HEK293T (cell line): ENCODE results near the gene TPRX2.

Experiments
- ARNT ChIP-seq: fragments of 450-650 bp; IDR thresholded peaks from 2 replicates; pipeline ENCODE4 v1.6.1; 2017; ENCODE audit warnings: mild to moderate bottlenecking
- BHLHE40 ChIP-seq: fragments of 450-650 bp; IDR thresholded peaks from 2 replicates; pipeline ENCODE4 v1.6.1; 2016; ENCODE audit warnings: mild to moderate bottlenecking, moderate library complexity, borderline replicate concordance
- ELF4 ChIP-seq: fragments of 450-650 bp; IDR thresholded peaks from 2 replicates; pipeline ENCODE4 v1.6.1; 2017; ENCODE audit warnings: antibody characterized with exemption
- FOXA1 ChIP-seq: fragments of 450-650 bp; IDR thresholded peaks from 2 replicates; pipeline ENCODE4 v1.6.1; 2016; ENCODE audit warnings: mild to moderate bottlenecking
- FOXK2 ChIP-seq: fragments of 450-650 bp; IDR thresholded peaks from 2 replicates; pipeline ENCODE4 v1.6.1; 2016; ENCODE audit warnings: mild to moderate bottlenecking
- NFRKB ChIP-seq: fragments of 450-650 bp; IDR thresholded peaks from 2 replicates; pipeline ENCODE4 v1.6.1; 2016; ENCODE audit warnings: mild to moderate bottlenecking, moderate library complexity
- SP1 ChIP-seq: fragments of 450-650 bp; IDR thresholded peaks from 2 replicates; pipeline ENCODE4 v1.6.1; 2017
- TARDBP ChIP-seq: fragments of 450-650 bp; IDR thresholded peaks from 2 replicates; pipeline ENCODE4 v1.6.1; 2016
- TF ChIP-seq, protein P1 (sequence below): fragments of 450-650 bp; IDR thresholded peaks from 2 replicates; pipeline ENCODE4 v1.6.1; 2016

DNA sequence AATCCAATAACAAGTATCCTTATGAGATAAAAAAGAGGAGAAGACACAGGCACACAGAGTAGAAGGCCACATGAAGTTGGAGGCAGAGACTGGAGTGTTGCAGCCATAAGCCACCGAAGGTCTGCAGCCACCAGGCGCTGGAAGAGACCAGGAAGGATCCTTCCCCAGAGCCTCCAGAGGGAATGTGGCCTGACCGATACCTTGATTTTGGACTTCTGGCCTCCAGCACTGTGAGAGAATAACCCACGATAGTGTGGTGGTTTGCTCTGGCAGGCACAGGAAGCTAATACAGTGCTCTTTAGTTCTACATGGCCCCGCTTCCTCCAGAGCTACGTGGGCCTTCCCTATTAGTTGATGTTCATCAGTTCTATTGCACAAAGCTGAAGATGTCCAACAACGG is 42.3 kb downstream of the TPRX2 start:
- TF ChIP-seq NFRKB (no peak), FOXK2 (no peak), ELF4 (no peak), FOXA1 (no peak), TARDBP (no peak), SP1 (no peak), BHLHE40 (no peak), ARNT (no peak)
- TF ChIP-seq, protein P1, sequence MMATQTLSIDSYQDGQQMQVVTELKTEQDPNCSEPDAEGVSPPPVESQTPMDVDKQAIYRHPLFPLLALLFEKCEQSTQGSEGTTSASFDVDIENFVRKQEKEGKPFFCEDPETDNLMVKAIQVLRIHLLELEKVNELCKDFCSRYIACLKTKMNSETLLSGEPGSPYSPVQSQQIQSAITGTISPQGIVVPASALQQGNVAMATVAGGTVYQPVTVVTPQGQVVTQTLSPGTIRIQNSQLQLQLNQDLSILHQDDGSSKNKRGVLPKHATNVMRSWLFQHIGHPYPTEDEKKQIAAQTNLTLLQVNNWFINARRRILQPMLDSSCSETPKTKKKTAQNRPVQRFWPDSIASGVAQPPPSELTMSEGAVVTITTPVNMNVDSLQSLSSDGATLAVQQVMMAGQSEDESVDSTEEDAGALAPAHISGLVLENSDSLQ = no peak
